Measurements from ENCODE around the gene COL2A1. TPM values are rescaled to one million over a fixed set of nuclear protein-coding genes. Genes with fewer than 3 reads are reported as not detected.

COL2A1 gene
- total RNA-seq, 3 donors from 2014 or later = 1.6 to 3.2 TPM; not detected in 1

- no peaks in the 10 kb centered on the region for H3K9me3 ChIP-seq
- no peaks in the 10 kb centered on the region for H3K27me3 ChIP-seq
- TF ChIP-seq POLR2A (IDR thresholded peaks at IDR 0.05) = no peak
- TF ChIP-seq CTCF (IDR thresholded peaks at IDR 0.05) = no peak
- no peak for TF ChIP-seq POLR2AphosphoS5 (IDR thresholded peaks at IDR 0.05)
- no peak overlapping the region for H3K4me3 ChIP-seq
- DNase-seq (ENCODE audit: low spot score in 2 of 2) = no peak
- no peak overlapping the region for H3K27ac ChIP-seq
- intact Hi-C loops (cut with DNase I; ENCODE audit: low total_unique reads) = no loop called here
- no peaks in the 10 kb centered on the region for H3K4me1 ChIP-seq
- no peaks in the 10 kb centered on the region for H3K36me3 ChIP-seq
Observed at GRCh38 chr12:48016373-48017020, 12.2 kb upstream of the COL2A1 start.

GRCh38 chr12:48015954-48016353 is 11.7 kb upstream of the COL2A1 start:
- Histone ChIP-seq H3K4me1 (no peaks in the 10 kb centered on the region), H3K36me3 (no peaks in the 10 kb centered on the region), H3K27me3 (no peaks in the 10 kb centered on the region), H3K27ac (no peak overlapping the region), H3K9me3 (no peaks in the 10 kb centered on the region), H3K4me3 (no peak overlapping the region)
- intact Hi-C loops (cut with DNase I; ENCODE audit: low total_unique reads) = no loop called here
- no peak for DNase-seq (ENCODE audit: low spot score in 2 of 2)
- TF ChIP-seq POLR2A (IDR thresholded peaks at IDR 0.05) = no peak
- TF ChIP-seq CTCF (IDR thresholded peaks at IDR 0.05) = no peak
- no peak for TF ChIP-seq POLR2AphosphoS5 (IDR thresholded peaks at IDR 0.05)

- H3K4me1 ChIP-seq = no peaks in the 10 kb centered on the region
- H3K27ac ChIP-seq = no peak overlapping the region
- no peaks in the 10 kb centered on the region for H3K36me3 ChIP-seq
- no peaks in the 10 kb centered on the region for H3K27me3 ChIP-seq
- TF ChIP-seq POLR2AphosphoS5 (IDR thresholded peaks at IDR 0.05) = no peak
- TF ChIP-seq CTCF (IDR thresholded peaks at IDR 0.05) = no peak
- TF ChIP-seq POLR2A (IDR thresholded peaks at IDR 0.05) = no peak
- no peak overlapping the region for H3K4me3 ChIP-seq
- H3K9me3 ChIP-seq = no peaks in the 10 kb centered on the region
- no peak for DNase-seq (ENCODE audit: low spot score in 2 of 2)
- intact Hi-C loops (cut with DNase I; ENCODE audit: low total_unique reads) = no loop called here
Observed at GRCh38 chr12:48015129-48015528, 10.9 kb upstream of the COL2A1 start.

- no peak overlapping the region for H3K4me3 ChIP-seq
- TF ChIP-seq CTCF (IDR thresholded peaks at IDR 0.05) (no peak), POLR2A (IDR thresholded peaks at IDR 0.05) (no peak), POLR2AphosphoS5 (IDR thresholded peaks at IDR 0.05) (no peak)
- H3K27me3 ChIP-seq = no peaks in the 10 kb centered on the region
- H3K4me1 ChIP-seq = no peaks in the 10 kb centered on the region
- H3K36me3 ChIP-seq = no peaks in the 10 kb centered on the region
- intact Hi-C loops (cut with DNase I; ENCODE audit: low total_unique reads) = no loop called here
- H3K9me3 ChIP-seq = no peaks in the 10 kb centered on the region
- no peak for DNase-seq (ENCODE audit: low spot score in 2 of 2)
- H3K27ac ChIP-seq = no peak overlapping the region
Observed at GRCh38 chr12:48013287-48013686, 9.0 kb upstream of the COL2A1 start.

DNA sequence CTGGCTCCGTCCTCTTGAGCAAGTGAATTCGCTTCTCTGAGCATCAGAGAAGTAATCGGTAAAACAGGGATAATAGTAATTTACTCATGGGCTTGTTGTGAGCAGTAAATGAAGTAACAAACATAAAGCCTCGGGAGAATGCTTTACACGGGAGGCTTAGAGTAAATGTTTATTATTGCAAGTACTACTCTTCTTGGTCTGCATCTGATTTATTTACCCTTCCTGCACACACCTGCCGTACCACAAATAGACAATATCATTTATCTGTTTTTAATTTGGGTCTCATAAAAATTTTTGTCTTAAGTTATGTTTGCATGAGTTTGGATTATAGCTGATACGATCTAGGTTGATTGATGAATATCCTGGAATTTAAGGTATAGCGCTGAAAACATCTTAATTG is 7.8 kb upstream of the COL2A1 start:
- Histone ChIP-seq H3K4me1 (no peaks in the 10 kb centered on the region), H3K9me3 (no peaks in the 10 kb centered on the region), H3K27ac (no peak overlapping the region), H3K4me3 (no peak overlapping the region), H3K36me3 (no peaks in the 10 kb centered on the region), H3K27me3 (no peaks in the 10 kb centered on the region)
- intact Hi-C loops (cut with DNase I; ENCODE audit: low total_unique reads) = no loop called here
- TF ChIP-seq CTCF (IDR thresholded peaks at IDR 0.05) = no peak
- TF ChIP-seq POLR2A (IDR thresholded peaks at IDR 0.05) = no peak
- TF ChIP-seq POLR2AphosphoS5 (IDR thresholded peaks at IDR 0.05) = no peak
- no peak for DNase-seq (ENCODE audit: low spot score in 2 of 2)
